GM12878 (cell line): Measurements from ENCODE around the gene STAT4.

Experiments used
- BACH1 ChIP-seq: fragments of 450-650 bp; IDR thresholded peaks from 2 replicates; pipeline ENCODE4 v1.6.1; 2017; ENCODE audit warnings: mild to moderate bottlenecking, borderline replicate concordance
- CHD1 ChIP-seq: IDR thresholded peaks from 2 replicates; pipeline ENCODE4 v1.6.1; 2012; ENCODE audit warnings: low read depth, low read length, improper control_type of control experiment
- CTCF ChIP-seq, 3 experiments: IDR thresholded peaks in 2 of 3; conservative IDR thresholded peaks in 1 of 3; 2 replicates each; pipeline ENCODE4 v1.5.1; 2011; ENCODE audit warnings: low read depth in 3 of 3, low read length in 3 of 3, mild to moderate bottlenecking in 3 of 3, control low read depth in 2 of 3, moderate library complexity in 2 of 3, inconsistent platforms in 1 of 3, mixed read lengths in 1 of 3; ENCODE audit not compliant: control insufficient read depth in 2 of 3, insufficient read depth in 1 of 3; ENCODE audit errors: extremely low read depth in 1 of 3
- KLF5 ChIP-seq: fragments of 450-650 bp; IDR thresholded peaks from 2 replicates; pipeline ENCODE4 v1.6.1; 2014; ENCODE audit warnings: mild to moderate bottlenecking; ENCODE audit not compliant: partially characterized antibody
- MEF2A ChIP-seq: IDR thresholded peaks from 2 replicates; pipeline ENCODE4 v1.6.1; 2011; ENCODE audit warnings: low read depth, mild to moderate bottlenecking, low read length, moderate library complexity; ENCODE audit not compliant: insufficient read depth
- POLR2A ChIP-seq: IDR thresholded peaks from 2 replicates; pipeline ENCODE4 v1.6.1; 2011; ENCODE audit warnings: low read depth, mild to moderate bottlenecking, low read length
- REST ChIP-seq: IDR thresholded peaks from 2 replicates; pipeline ENCODE4 v1.6.1; 2012; ENCODE audit warnings: mild to moderate bottlenecking, low read depth, low read length
- TAF1 ChIP-seq: IDR thresholded peaks from 2 replicates; pipeline ENCODE4 v1.6.1; 2011; ENCODE audit warnings: mild to moderate bottlenecking, low read depth, low read length, borderline replicate concordance
- YY1 ChIP-seq: IDR thresholded peaks from 2 replicates; pipeline ENCODE4 v1.6.1; 2011; ENCODE audit warnings: low read depth, mild to moderate bottlenecking, low read length
- ZNF384 ChIP-seq: IDR thresholded peaks from 2 replicates; pipeline ENCODE4 v1.6.1; 2012; ENCODE audit warnings: low read depth, mild to moderate bottlenecking, low read length, improper control_type of control experiment, borderline replicate concordance

GRCh38 chr2:191113761-191114160 is 37.0 kb downstream of the STAT4 start:
- TF ChIP-seq TAF1 (no peak), CTCF (IDR thresholded peaks at IDR 0.05 in 2 of 3, conservative IDR thresholded peaks at IDR 0.05 in 1 of 3; ENCODE audit: control insufficient read depth in 2 of 3, extremely low read depth in 1 of 3, insufficient read depth in 1 of 3, low read depth in 3 of 3, low read length in 3 of 3) (no peak), POLR2A (no peak), CHD1 (no peak), BACH1 (no peak), REST (no peak), KLF5 (no peak), MEF2A (no peak), YY1 (no peak), ZNF384 (no peak)
